HEK293 (cell line): Measurements from ENCODE around the gene ARHGAP28.

Source experiments
- CTCF ChIA-PET: fragments of 350-600 bp; formaldehyde crosslinking; extraction: SDS; loops from one replicate; lab custom pipeline; 2021; ENCODE audit warnings: antibody characterized with exemption; lab: Yijun Ruan, JAX
- POLR2A ChIA-PET: fragments of 300-600 bp; formaldehyde crosslinking; extraction: SDS; loops from one replicate; lab custom pipeline; 2020; ENCODE audit warnings: antibody characterized with exemption, inconsistent platforms; lab: Yijun Ruan, JAX
- H3K27ac ChIP-seq: fragments of 200-500 bp; sonication (Bioruptor generic); 2 replicates; pipeline ENCODE4 v1.5.1; 2014; ENCODE audit warnings: low read depth, low read length, control low read depth, inconsistent platforms; ENCODE audit errors: extremely low read depth
- H3K36me3 ChIP-seq, 2 experiments: fragments of 200-500 bp in 1 of 2; sonication (Bioruptor generic) in 1 of 2; 1 replicate in 1 of 2; 2 replicates in 1 of 2; pipeline ENCODE4 v1.5.1; 2014 to 2017; ENCODE audit warnings: inconsistent platforms in 2 of 2, low read length in 2 of 2; ENCODE audit not compliant: control insufficient read depth in 2 of 2, insufficient read depth in 1 of 2
- H3K4me1 ChIP-seq: fragments of 200-500 bp; sonication (Bioruptor generic); 2 replicates; pipeline ENCODE4 v1.5.1; 2014; ENCODE audit warnings: mild to moderate bottlenecking, low read length, inconsistent platforms; ENCODE audit not compliant: control insufficient read depth, insufficient read depth
- H3K4me3 ChIP-seq: 2 replicates; pipeline ENCODE4 v1.5.1; 2011; ENCODE audit warnings: low read depth, mild to moderate bottlenecking, control low read depth, low read length, moderate library complexity
- H3K9me3 ChIP-seq: fragments of 200-500 bp; sonication (Bioruptor generic); 2 replicates; pipeline ENCODE4 v1.5.1; 2014; ENCODE audit warnings: low read depth, low read length, inconsistent platforms; ENCODE audit not compliant: control insufficient read depth, insufficient read depth
- CTCF ChIP-seq: fragments of 450-650 bp; formaldehyde crosslinking; IDR thresholded peaks from 2 replicates; pipeline ENCODE4 v1.5.1; 2016; ENCODE audit warnings: missing biosample characterization, missing genetic modification characterization
- HOXA7 ChIP-seq: sonication (generic); formaldehyde crosslinking; IDR thresholded peaks from 2 replicates; pipeline ENCODE4 v1.8.1; 2022; ENCODE audit warnings: missing genetic modification reagents, borderline replicate concordance
- INSM2 ChIP-seq: fragments of 450-650 bp; formaldehyde crosslinking; IDR thresholded peaks from 2 replicates; pipeline ENCODE4 v1.5.1; 2016; ENCODE audit warnings: missing biosample characterization, missing genetic modification characterization
- PATZ1 ChIP-seq: fragments of 450-650 bp; formaldehyde crosslinking; IDR thresholded peaks from 2 replicates; pipeline ENCODE4 v1.5.1; 2016; ENCODE audit warnings: missing biosample characterization, missing genetic modification characterization
- SCRT1 ChIP-seq: fragments of 450-650 bp; formaldehyde crosslinking; IDR thresholded peaks from 2 replicates; pipeline ENCODE4 v1.5.1; 2016; ENCODE audit warnings: missing biosample characterization, missing genetic modification characterization, borderline replicate concordance
- SCRT2 ChIP-seq: fragments of 450-650 bp; formaldehyde crosslinking; IDR thresholded peaks from 2 replicates; pipeline ENCODE4 v1.5.1; 2016; ENCODE audit warnings: missing biosample characterization, missing genetic modification characterization
- SP2 ChIP-seq: fragments of 450-650 bp; formaldehyde crosslinking; IDR thresholded peaks from 2 replicates; pipeline ENCODE4 v1.5.1; 2016; ENCODE audit warnings: missing biosample characterization, missing genetic modification characterization
- SP3 ChIP-seq: fragments of 450-650 bp; formaldehyde crosslinking; IDR thresholded peaks from 2 replicates; pipeline ENCODE4 v1.5.1; 2016; ENCODE audit warnings: missing biosample characterization, missing genetic modification characterization
- ZBTB49 ChIP-seq: fragments of 450-650 bp; formaldehyde crosslinking; IDR thresholded peaks from 2 replicates; pipeline ENCODE4 v1.5.1; 2016; ENCODE audit warnings: missing biosample characterization, missing genetic modification characterization, low read depth
- ZNF112 ChIP-seq: fragments of 450-650 bp; formaldehyde crosslinking; IDR thresholded peaks from 2 replicates; pipeline ENCODE4 v1.5.0; 2017; ENCODE audit warnings: missing biosample characterization, missing genetic modification characterization
- ZNF148 ChIP-seq: fragments of 450-650 bp; formaldehyde crosslinking; IDR thresholded peaks from 2 replicates; pipeline ENCODE4 v1.5.0; 2017; ENCODE audit warnings: missing biosample characterization, missing genetic modification characterization, borderline replicate concordance
- ZNF175 ChIP-seq: fragments of 450-650 bp; formaldehyde crosslinking; IDR thresholded peaks from 2 replicates; pipeline ENCODE4 v1.5.1; 2016; ENCODE audit warnings: missing biosample characterization, missing genetic modification characterization
- ZNF214 ChIP-seq: fragments of 450-650 bp; formaldehyde crosslinking; IDR thresholded peaks from 2 replicates; pipeline ENCODE4 v1.5.1; 2017; ENCODE audit warnings: missing biosample characterization, mild to moderate bottlenecking, missing genetic modification characterization, borderline replicate concordance
- ZNF221 ChIP-seq: fragments of 450-650 bp; formaldehyde crosslinking; IDR thresholded peaks from 2 replicates; pipeline ENCODE4 v1.5.1; 2017; ENCODE audit warnings: missing biosample characterization, missing genetic modification characterization, borderline replicate concordance
- ZNF302 ChIP-seq: fragments of 450-650 bp; formaldehyde crosslinking; IDR thresholded peaks from 2 replicates; pipeline ENCODE4 v1.5.1; 2016; ENCODE audit warnings: missing biosample characterization, missing genetic modification characterization, low read depth
- ZNF324 ChIP-seq: fragments of 450-650 bp; formaldehyde crosslinking; IDR thresholded peaks from 2 replicates; pipeline ENCODE4 v1.5.1; 2016; ENCODE audit warnings: missing biosample characterization, missing genetic modification characterization
- ZNF366 ChIP-seq: fragments of 450-650 bp; formaldehyde crosslinking; conservative IDR thresholded peaks from 2 replicates; pipeline ENCODE4 v1.5.1; 2016; ENCODE audit warnings: missing biosample characterization, missing genetic modification characterization
- ZNF37A ChIP-seq: fragments of 450-650 bp; IDR thresholded peaks from 2 replicates; pipeline ENCODE4 v1.5.1; 2018; ENCODE audit warnings: missing biosample characterization, missing genetic modification characterization
- ZNF433 ChIP-seq: fragments of 450-650 bp; formaldehyde crosslinking; IDR thresholded peaks from 2 replicates; pipeline ENCODE4 v1.5.1; 2016; ENCODE audit warnings: missing biosample characterization, missing genetic modification characterization, low read depth
- ZNF514 ChIP-seq: fragments of 450-650 bp; formaldehyde crosslinking; IDR thresholded peaks from 2 replicates; pipeline ENCODE4 v1.5.1; 2016; ENCODE audit warnings: missing biosample characterization, missing genetic modification characterization
- ZNF518A ChIP-seq: fragments of 450-650 bp; formaldehyde crosslinking; conservative IDR thresholded peaks from 2 replicates; pipeline ENCODE4 v1.5.1; 2016; ENCODE audit warnings: low read depth, missing biosample characterization, missing genetic modification characterization
- ZNF521 ChIP-seq: fragments of 450-650 bp; formaldehyde crosslinking; IDR thresholded peaks from 2 replicates; pipeline ENCODE4 v1.5.1; 2017; ENCODE audit warnings: missing biosample characterization, mild to moderate bottlenecking, missing genetic modification characterization
- ZNF629 ChIP-seq: fragments of 450-650 bp; formaldehyde crosslinking; IDR thresholded peaks from 2 replicates; pipeline ENCODE4 v1.5.1; 2017; ENCODE audit warnings: missing biosample characterization, missing genetic modification characterization

ARHGAP28 gene

GRCh38 chr18:6837904-6838303 lies 108.4 kb downstream of the ARHGAP28 start (continued):
- TF ChIP-seq ZNF629 (tag by site-specific recombination), result no peak
- TF ChIP-seq INSM2 (tag by site-specific recombination), result no peak
- no peak for TF ChIP-seq SP3 (tag by site-specific recombination)
- no peak for TF ChIP-seq PATZ1 (tag by site-specific recombination)
- no peak for TF ChIP-seq SP2 (tag by site-specific recombination)
- no peak for TF ChIP-seq CTCF
- TF ChIP-seq ZNF148 (tag by site-specific recombination), result no peak
- no peak for TF ChIP-seq ZNF37A (tag by site-specific recombination)
- TF ChIP-seq ZNF214, result no peak
- TF ChIP-seq ZNF112 (tag by site-specific recombination), result no peak
- TF ChIP-seq ZNF518A (tag by site-specific recombination), result no peak

GRCh38 chr18:6842081-6842480 lies 112.6 kb downstream of the ARHGAP28 start:
- CTCF ChIA-PET, result no interaction called here
- no peak for TF ChIP-seq ZNF324
- no peak for TF ChIP-seq ZNF514 (tag by site-specific recombination)
- no peak for TF ChIP-seq SCRT2 (tag by site-specific recombination)
- TF ChIP-seq ZNF433 (tag by site-specific recombination), result no peak
- TF ChIP-seq ZNF221 (tag by site-specific recombination), result no peak
- TF ChIP-seq ZNF37A (tag by site-specific recombination), result no peak
- no peak for TF ChIP-seq SCRT1
- no peak for TF ChIP-seq ZBTB49 (tag by site-specific recombination)
- TF ChIP-seq ZNF366 (tag by site-specific recombination), result no peak
- TF ChIP-seq ZNF175 (tag by site-specific recombination), result no peak
- TF ChIP-seq HOXA7 (CRISPR knock-in tag), result no peak
- TF ChIP-seq ZNF521, result no peak
- no peak for TF ChIP-seq ZNF302 (tag by site-specific recombination)
- TF ChIP-seq, all 188 proteins: peak for 0
- Histone ChIP-seq H3K4me1 (peaks cover 3% of the 10 kb centered on the region; the same call in 1 of the 2 replicates), H3K4me3 (no peak overlapping the region), H3K27ac (no peak overlapping the region), H3K9me3 (no peaks in the 10 kb centered on the region), H3K36me3 (no peaks in the 10 kb centered on the region)
- POLR2A ChIA-PET, result no interaction called here
